Small intestine (tissue), 7 donors: ENCODE measurements around the gene MOAP1. TPM values are rescaled to one million over a fixed set of nuclear protein-coding genes. Genes with fewer than 3 reads are reported as not detected.
"Not testable (repeated sequence)": the region's sequence is repeated elsewhere in the genome, so short reads cannot be mapped to it uniquely, and the experiment has no call there.

Source experiments
- DNase-seq, 2 donors: peaks; one replicate each; pipeline versions ENCODE4 v3.0.0 to v3.0.0-alpha.2; 2013
- FAIRE-seq: peaks from 2 replicates; lab custom pipeline; 2012; peaks lifted over from hg19 to GRCh38; lab: Jason Lieb, UNC
- H3K27ac ChIP-seq, 3 donors: one replicate each; pipeline ENCODE4 v1.5.1; 2013; ENCODE audit warnings: low read length in 2 of 3, mild to moderate bottlenecking in 2 of 3, control low read depth in 1 of 3, inconsistent platforms in 1 of 3, low read depth in 1 of 3, moderate library complexity in 1 of 3
- H3K27me3 ChIP-seq, 3 donors: one replicate each; pipeline ENCODE4 v1.6.1; 2013; ENCODE audit warnings: low read length in 3 of 3, inconsistent platforms in 1 of 3; ENCODE audit not compliant: control insufficient read depth in 3 of 3, insufficient read depth in 3 of 3
- H3K36me3 ChIP-seq, 3 donors: one replicate each; pipeline ENCODE4 v1.6.1; 2013; ENCODE audit warnings: low read length in 3 of 3, inconsistent platforms in 1 of 3, low read depth in 1 of 3, mild to moderate bottlenecking in 1 of 3, moderate library complexity in 1 of 3; ENCODE audit not compliant: control insufficient read depth in 3 of 3, insufficient read depth in 2 of 3
- H3K4me1 ChIP-seq, 3 donors: one replicate each; pipeline ENCODE4 v1.6.1; 2013; ENCODE audit warnings: low read length in 2 of 3, inconsistent platforms in 1 of 3, low read depth in 1 of 3, mild to moderate bottlenecking in 1 of 3, moderate library complexity in 1 of 3; ENCODE audit not compliant: control insufficient read depth in 3 of 3, insufficient read depth in 2 of 3
- H3K4me3 ChIP-seq, 3 donors: one replicate each; pipeline ENCODE4 v1.5.1; 2013; ENCODE audit warnings: low read length in 3 of 3, control low read depth in 1 of 3, inconsistent platforms in 1 of 3, low read depth in 1 of 3, mild to moderate bottlenecking in 1 of 3, moderate library complexity in 1 of 3
- H3K9me3 ChIP-seq, 2 donors: one replicate each; pipeline ENCODE4 v1.6.1; 2013; ENCODE audit warnings: low read depth in 1 of 2, low read length in 1 of 2; ENCODE audit not compliant: control insufficient read depth in 2 of 2, insufficient read depth in 1 of 2
- WGBS, 3 donors: extraction: QIAGEN DNeasy Blood & Tissue Kit; methylation state at CpG; one replicate each; pipeline ENCODE4 v1.1.7; 2013; 5-methylcytosine and 5-hydroxymethylcytosine counted together
- polyA plus RNA-seq, 4 donors: library from polyadenylated mRNA; stranded (reverse) in 3 of 4; unstranded in 1 of 4; fragments of 200-250 nt in 3 of 4; fragments of 120-200 nt in 1 of 4; gene quantifications; one replicate each; pipeline versions ENCODE4 v1.2.1 to v1.2.3, GENCODE V29; 2013
- donor health status: healthy with polysubstance abuse.
- donor health status: control.
- donor health status: control.
- donor health status: Bipolar disorder and iron deficiency.
- donor health status: healthy.

The MOAP1 gene
- polyA plus RNA-seq, 4 donors, result 14.5 to 31.2 (median 23.7) TPM

- DNase-seq (peak; percentile 21 to 30), FAIRE-seq (no peak)
- WGBS, 3 donors, result 13 to 33% (median 17%) methylated on average over 4 of the region's 4 CpGs
These were observed 24.3 kb downstream of the MOAP1 start for GRCh38 chr14:93160353-93160801.

GRCh38 chr14:93159625-93160352 lies 24.9 kb downstream of the MOAP1 start:
- H3K27me3 ChIP-seq, H3K27ac ChIP-seq, H3K36me3 ChIP-seq, H3K4me1 ChIP-seq, H3K9me3 ChIP-seq, H3K4me3 ChIP-seq, FAIRE-seq, DNase-seq: not testable (repeated sequence)
- 38 to 57% (median 42%) methylated on average over 5 of the region's 5 CpGs for WGBS, 3 donors

More at GRCh38 chr14:93160353-93160801, 24.3 kb downstream of the MOAP1 start:
- Histone ChIP-seq H3K27ac (no peak overlapping the region), H3K4me1 (no peaks in the 10 kb centered on the region), H3K4me3 (no peak overlapping the region), H3K36me3 (no peaks in the 10 kb centered on the region), H3K27me3 (no peaks in the 10 kb centered on the region), H3K9me3 (no peaks in the 10 kb centered on the region)

GRCh38 chr14:93158349-93158748 lies 26.3 kb downstream of the MOAP1 start:
- H3K4me3 ChIP-seq, DNase-seq, H3K27ac ChIP-seq, H3K27me3 ChIP-seq, H3K4me1 ChIP-seq, H3K9me3 ChIP-seq, H3K36me3 ChIP-seq, FAIRE-seq: not testable (repeated sequence)
- WGBS, 3 donors, result 84 to 89% (median 88%) methylated on average over 7 of the region's 7 CpGs

GRCh38 chr14:93156693-93157369 lies 27.9 kb downstream of the MOAP1 start:
- no peak overlapping the region for H3K4me3 ChIP-seq
- peak in 1 of 2 donors; percentile 25 for DNase-seq
- H3K36me3 ChIP-seq, result no peaks in the 10 kb centered on the region
- peaks cover 0 to under 1% (median 0%) of the 10 kb centered on the region in 3 donors for H3K4me1 ChIP-seq
- 73 to 84% (median 78%) methylated on average over 8 of the region's 8 CpGs for WGBS, 3 donors
- no peak overlapping the region for H3K27ac ChIP-seq
- H3K9me3 ChIP-seq, result no peaks in the 10 kb centered on the region
- no peak for FAIRE-seq
- H3K27me3 ChIP-seq, result no peaks in the 10 kb centered on the region

DNA sequence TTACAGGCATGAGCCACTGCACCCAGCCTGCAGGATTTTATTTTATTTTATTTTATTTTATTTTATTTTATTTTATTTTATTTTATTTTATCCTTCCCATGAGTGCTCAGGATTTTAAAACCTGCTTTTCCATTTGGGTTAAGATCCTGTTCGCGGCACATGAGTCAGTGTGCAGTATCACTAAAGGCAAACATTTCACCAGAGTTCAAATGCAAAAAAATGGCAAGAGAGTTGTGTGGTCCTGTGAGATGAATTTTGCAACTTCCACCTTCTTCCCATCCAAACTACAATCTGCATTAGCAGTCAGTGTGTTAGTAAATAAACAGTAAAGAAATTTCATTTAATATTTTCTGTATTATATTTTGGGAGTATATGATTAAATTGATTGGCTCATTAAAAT lies 29.0 kb downstream of the MOAP1 start:
- no peaks in the 10 kb centered on the region for H3K36me3 ChIP-seq

GRCh38 chr14:93153121-93153520 lies 31.6 kb downstream of the MOAP1 start:
- Histone ChIP-seq H3K27me3 (no peaks in the 10 kb centered on the region), H3K4me1 (peaks cover 0 to 15% (median 0%) of the 10 kb centered on the region in 3 donors), H3K4me3 (no peak overlapping the region), H3K9me3 (peaks cover 0 to 2% of the 10 kb centered on the region in 2 donors), H3K36me3 (no peaks in the 10 kb centered on the region), H3K27ac (no peak overlapping the region)
- FAIRE-seq, result no peak
- 77 to 85% (median 84%) methylated on average over 7 of the region's 7 CpGs for WGBS, 3 donors
- DNase-seq, result no peak

More for the DNA sequence above, 29.0 kb downstream of the MOAP1 start:
- DNase-seq (no peak), FAIRE-seq (no peak)
- 78 to 85% (median 83%) methylated on average over 2 of the region's 2 CpGs for WGBS, 3 donors
- Histone ChIP-seq H3K9me3 (no peaks in the 10 kb centered on the region), H3K27me3 (no peaks in the 10 kb centered on the region), H3K27ac (no peak overlapping the region), H3K4me3 (no peak overlapping the region), H3K4me1 (peaks cover 0 to 3% (median 0%) of the 10 kb centered on the region in 3 donors)

- Histone ChIP-seq H3K27me3 (no peaks in the 10 kb centered on the region), H3K9me3 (peaks cover 0 to 2% of the 10 kb centered on the region in 2 donors), H3K4me1 (peaks cover 0 to 27% (median 0%) of the 10 kb centered on the region in 3 donors), H3K36me3 (no peaks in the 10 kb centered on the region), H3K4me3 (no peak overlapping the region), H3K27ac (peak overlapping the region; percentile 48 to 90 (median 85))
- FAIRE-seq, result no peak
- 12 to 46% (median 30%) methylated on average over 16 of the region's 16 CpGs for WGBS, 3 donors
- peak; percentile 88 to 91 for DNase-seq
These were observed 34.2 kb downstream of the MOAP1 start for GRCh38 chr14:93150227-93151208.

GRCh38 chr14:93148979-93149378 lies 35.7 kb downstream of the MOAP1 start:
- no peaks in the 10 kb centered on the region for H3K36me3 ChIP-seq
- no peak for FAIRE-seq
- no peak overlapping the region for H3K27ac ChIP-seq
- H3K27me3 ChIP-seq, result no peaks in the 10 kb centered on the region
- H3K4me3 ChIP-seq, result no peak overlapping the region
- DNase-seq, result no peak
- 94 to 97% (median 94%) methylated on average over 8 of the region's 8 CpGs for WGBS, 3 donors
- H3K9me3 ChIP-seq, result peaks cover 0 to 2% of the 10 kb centered on the region in 2 donors
- peaks cover 0 to 27% (median 0%) of the 10 kb centered on the region in 3 donors for H3K4me1 ChIP-seq
